ENCODE measurements around the gene ADGRD1.

The ADGRD1 gene

DNA sequence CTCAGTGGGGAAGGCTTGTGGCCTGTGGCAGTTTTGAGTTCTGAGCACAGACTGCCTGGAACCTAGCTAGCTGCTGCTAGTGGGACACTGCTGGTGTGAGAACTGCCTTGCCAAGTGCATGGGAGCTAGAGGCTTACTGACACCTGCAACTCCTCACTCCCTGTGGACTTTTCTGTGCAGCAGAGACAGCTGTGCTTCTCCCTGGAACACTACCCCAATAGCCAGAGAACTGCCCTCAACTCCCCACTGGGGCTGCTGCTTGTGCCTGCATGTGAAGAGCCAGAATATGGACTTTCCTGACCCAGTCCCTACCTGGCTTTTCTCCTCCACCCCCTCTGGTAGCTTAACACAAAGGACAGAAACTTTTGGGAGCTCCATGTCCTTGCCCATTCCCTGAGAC, 222.6 kb downstream of the ADGRD1 start:
- TF ChIP-seq, protein P1, sequence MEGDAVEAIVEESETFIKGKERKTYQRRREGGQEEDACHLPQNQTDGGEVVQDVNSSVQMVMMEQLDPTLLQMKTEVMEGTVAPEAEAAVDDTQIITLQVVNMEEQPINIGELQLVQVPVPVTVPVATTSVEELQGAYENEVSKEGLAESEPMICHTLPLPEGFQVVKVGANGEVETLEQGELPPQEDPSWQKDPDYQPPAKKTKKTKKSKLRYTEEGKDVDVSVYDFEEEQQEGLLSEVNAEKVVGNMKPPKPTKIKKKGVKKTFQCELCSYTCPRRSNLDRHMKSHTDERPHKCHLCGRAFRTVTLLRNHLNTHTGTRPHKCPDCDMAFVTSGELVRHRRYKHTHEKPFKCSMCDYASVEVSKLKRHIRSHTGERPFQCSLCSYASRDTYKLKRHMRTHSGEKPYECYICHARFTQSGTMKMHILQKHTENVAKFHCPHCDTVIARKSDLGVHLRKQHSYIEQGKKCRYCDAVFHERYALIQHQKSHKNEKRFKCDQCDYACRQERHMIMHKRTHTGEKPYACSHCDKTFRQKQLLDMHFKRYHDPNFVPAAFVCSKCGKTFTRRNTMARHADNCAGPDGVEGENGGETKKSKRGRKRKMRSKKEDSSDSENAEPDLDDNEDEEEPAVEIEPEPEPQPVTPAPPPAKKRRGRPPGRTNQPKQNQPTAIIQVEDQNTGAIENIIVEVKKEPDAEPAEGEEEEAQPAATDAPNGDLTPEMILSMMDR (IDR thresholded peaks at IDR 0.05; ENCODE audit: low read depth, low read length) = no peak
- TF ChIP-seq POLR2A (IDR thresholded peaks at IDR 0.05; ENCODE audit: extremely low read depth, insufficient read length) = no peak
- TF ChIP-seq, protein P2, sequence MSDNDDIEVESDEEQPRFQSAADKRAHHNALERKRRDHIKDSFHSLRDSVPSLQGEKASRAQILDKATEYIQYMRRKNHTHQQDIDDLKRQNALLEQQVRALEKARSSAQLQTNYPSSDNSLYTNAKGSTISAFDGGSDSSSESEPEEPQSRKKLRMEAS (IDR thresholded peaks at IDR 0.05; ENCODE audit: low read depth, low read length) = no peak
- no peak for TF ChIP-seq MYC (IDR thresholded peaks at IDR 0.05; ENCODE audit: low read depth, low read length)
- DNase-seq (ENCODE audit: low read depth) = no peak
- H3K4me3 ChIP-seq (ENCODE audit: low read depth, low read length) = no peak overlapping the region

- no peak overlapping the region for H3K4me3 ChIP-seq (ENCODE audit: low read depth, low read length)
- no peak for DNase-seq (ENCODE audit: low read depth)
- TF ChIP-seq, protein P2 (IDR thresholded peaks at IDR 0.05; ENCODE audit: low read depth, low read length) = no peak
- TF ChIP-seq MYC (IDR thresholded peaks at IDR 0.05; ENCODE audit: low read depth, low read length) = no peak
- TF ChIP-seq POLR2A (IDR thresholded peaks at IDR 0.05; ENCODE audit: extremely low read depth, insufficient read length) = no peak
- TF ChIP-seq, protein P1 (IDR thresholded peaks at IDR 0.05; ENCODE audit: low read depth, low read length) = no peak
These were observed 223.2 kb downstream of the ADGRD1 start for GRCh38 chr12:131176926-131177325.

- no peak for TF ChIP-seq POLR2A (IDR thresholded peaks at IDR 0.05; ENCODE audit: extremely low read depth, insufficient read length)
- TF ChIP-seq, protein P1 (IDR thresholded peaks at IDR 0.05; ENCODE audit: low read depth, low read length) = no peak
- TF ChIP-seq, protein P2 (IDR thresholded peaks at IDR 0.05; ENCODE audit: low read depth, low read length) = no peak
- no peak for TF ChIP-seq MYC (IDR thresholded peaks at IDR 0.05; ENCODE audit: low read depth, low read length)
- H3K4me3 ChIP-seq (ENCODE audit: low read depth, low read length) = no peak overlapping the region
- DNase-seq (ENCODE audit: low read depth) = no peak
These were observed 223.9 kb downstream of the ADGRD1 start for GRCh38 chr12:131177599-131177998.

DNA sequence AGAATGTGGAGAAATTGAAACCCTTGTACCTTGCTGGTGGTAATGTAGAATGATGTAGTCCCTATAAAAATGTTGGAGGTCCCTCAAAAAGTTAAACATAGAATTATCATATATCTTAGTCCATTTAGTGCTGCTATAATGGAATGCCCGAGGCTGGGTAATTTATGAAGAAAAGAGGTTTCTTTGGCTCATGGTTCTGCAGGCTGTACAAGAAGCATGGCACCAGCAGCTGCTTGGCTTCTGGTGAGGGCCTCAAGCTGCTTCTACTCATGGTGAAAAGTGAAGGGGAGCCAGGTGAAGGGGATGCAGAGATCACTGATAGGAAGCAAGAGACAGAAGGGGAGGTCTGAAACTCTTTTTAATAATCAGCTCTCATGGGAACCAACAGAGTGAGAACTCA, 233.9 kb downstream of the ADGRD1 start:
- TF ChIP-seq, protein P2 (IDR thresholded peaks at IDR 0.05; ENCODE audit: low read depth, low read length) = no peak
- TF ChIP-seq MYC (IDR thresholded peaks at IDR 0.05; ENCODE audit: low read depth, low read length) (no peak), POLR2A (IDR thresholded peaks at IDR 0.05; ENCODE audit: extremely low read depth, insufficient read length) (no peak)
- TF ChIP-seq, protein P1 (IDR thresholded peaks at IDR 0.05; ENCODE audit: low read depth, low read length) = no peak
- H3K4me3 ChIP-seq (ENCODE audit: low read depth, low read length) = no peak overlapping the region
- no peak for DNase-seq (ENCODE audit: low read depth)

DNA sequence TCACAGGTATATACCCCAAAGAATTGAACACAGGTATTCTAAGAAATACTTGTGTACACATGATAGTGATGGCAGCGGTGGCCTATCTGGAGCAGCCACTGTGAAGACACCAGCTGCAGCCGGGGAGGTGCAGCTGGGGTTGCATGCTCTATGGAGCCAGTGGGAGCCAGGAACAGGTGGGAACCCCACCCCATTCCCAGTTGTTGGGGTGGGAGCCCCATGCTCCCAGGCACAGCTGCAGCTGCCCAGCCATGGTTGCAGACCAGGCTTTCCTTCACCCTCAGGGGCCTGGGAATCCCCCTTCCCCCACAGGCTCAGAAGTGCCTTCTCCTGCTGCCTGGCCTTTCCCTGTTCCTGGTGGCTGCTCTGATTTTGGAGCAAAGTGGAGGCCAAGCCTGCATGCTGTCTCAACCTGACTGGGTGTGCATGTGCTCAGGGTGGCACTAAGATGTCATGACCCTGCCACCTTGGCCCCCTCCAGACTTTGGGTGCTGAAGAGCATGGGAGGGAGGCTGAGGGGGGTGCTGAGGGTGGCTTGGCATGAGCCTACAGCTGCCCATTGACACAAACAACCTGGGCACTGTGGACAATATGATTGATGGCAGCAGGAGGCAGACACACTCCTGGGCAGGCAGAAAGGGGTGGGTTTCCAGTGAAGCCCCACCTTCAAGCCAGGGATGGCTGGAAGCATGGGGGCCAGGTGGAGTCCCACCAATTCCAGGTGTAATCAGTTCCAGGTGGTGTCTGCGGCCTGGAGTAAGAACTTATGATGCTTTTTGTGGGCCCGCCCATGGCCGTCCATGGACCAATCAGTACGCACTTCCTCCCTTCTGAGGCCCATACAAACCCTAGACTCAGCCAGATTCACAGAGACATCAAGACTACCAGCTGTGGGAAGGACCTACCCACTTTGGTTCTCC, 234.7 kb downstream of the ADGRD1 start:
- no peak for TF ChIP-seq MYC (IDR thresholded peaks at IDR 0.05; ENCODE audit: low read depth, low read length)
- TF ChIP-seq, protein P1 (IDR thresholded peaks at IDR 0.05; ENCODE audit: low read depth, low read length) = no peak
- no peak for TF ChIP-seq POLR2A (IDR thresholded peaks at IDR 0.05; ENCODE audit: extremely low read depth, insufficient read length)
- TF ChIP-seq, protein P2 (IDR thresholded peaks at IDR 0.05; ENCODE audit: low read depth, low read length) = no peak
- DNase-seq (ENCODE audit: low read depth) = no peak
- no peak overlapping the region for H3K4me3 ChIP-seq (ENCODE audit: low read depth, low read length)

Measured in NB4 (cell line).